Gastroesophageal sphincter (tissue), 3 donors: ENCODE results near the gene FAM181B.

Source experiments
- CTCF ChIP-seq, 4 experiments: fragments of 200-600 bp in 2 of 4; fragments of 450-650 bp in 2 of 4; sonication (generic) in 1 of 4; IDR thresholded peaks; one replicate each; pipeline ENCODE4 v1.5.1; 2017 to 2019; ENCODE audit warnings: antibody characterized with exemption in 4 of 4, mild to moderate bottlenecking in 2 of 4, moderate library complexity in 2 of 4
- EP300 ChIP-seq: sonication (generic); formaldehyde crosslinking; IDR thresholded peaks from one replicate; pipeline ENCODE4 v1.6.1; 2017; ENCODE audit warnings: antibody characterized with exemption, mild to moderate bottlenecking
- POLR2A ChIP-seq, 2 donors: fragments of 450-650 bp; IDR thresholded peaks; one replicate each; pipeline ENCODE4 v1.6.1; 2017; ENCODE audit warnings: antibody characterized with exemption in 2 of 2, mild to moderate bottlenecking in 2 of 2, moderate library complexity in 1 of 2

DNA sequence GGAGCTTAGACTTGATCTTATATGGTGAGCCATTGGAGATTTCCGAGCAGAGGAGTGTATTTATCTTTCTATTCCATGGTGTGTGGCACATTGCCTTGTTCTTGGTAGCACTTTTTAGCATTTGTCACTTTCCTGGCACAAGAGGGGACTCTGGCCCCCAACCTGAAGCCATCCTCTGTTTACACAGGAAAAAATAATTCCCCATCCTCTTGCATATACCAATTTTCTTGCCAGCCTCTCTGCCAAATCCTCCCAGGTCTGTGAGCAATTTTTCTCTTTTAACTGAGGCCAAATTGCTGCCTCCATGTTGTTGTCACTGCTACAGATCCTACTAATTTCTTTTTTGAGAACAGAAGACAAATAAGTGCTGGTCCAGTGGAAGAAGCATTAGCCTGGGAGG lies 20.3 kb upstream of the FAM181B start:
- no peak for TF ChIP-seq CTCF (IDR thresholded peaks at IDR 0.05)
- TF ChIP-seq EP300 = no peak
- TF ChIP-seq POLR2A (IDR thresholded peaks at IDR 0.05) = no peak
